GM12878 (cell line): ENCODE measurements around the gene SIX3. TPM values are rescaled to one million over a fixed set of nuclear protein-coding genes. Genes with fewer than 3 reads are reported as not detected.

Source experiments
- ATAC-seq: fragments of 200-7000 bp; cut with Tn5 transposase; 3 replicates; pipeline ENCODE4 v1.9.1; 2020; ENCODE audit warnings: mild to moderate bottlenecking, moderate library complexity
- BruUV-seq: library from RNA; stranded (reverse); fragments of 400-500 nt; replicated peaks from 2 replicates; lab custom pipeline; 2021; lab: Mats Ljungman, UMichigan
- CTCF ChIA-PET: fragments of 300-600 bp; sonication (Branson Sonifier 250); formaldehyde crosslinking; extraction: SDS; loops from one replicate; lab custom pipeline; 2021; ENCODE audit warnings: inconsistent platforms; lab: Yijun Ruan, JAX
- POLR2A ChIA-PET: fragments of 350-600 bp; formaldehyde crosslinking; extraction: SDS; loops from one replicate; lab custom pipeline; 2021; ENCODE audit warnings: inconsistent platforms; lab: Charles Lee
- RAD21 ChIA-PET: fragments of 300-600 bp; sonication (Branson Sonifier 250); formaldehyde crosslinking; loops from one replicate; lab custom pipeline; 2023; ENCODE audit warnings: antibody characterized with exemption; ENCODE audit not compliant: unreplicated experiment; lab: Charles Lee
- SMC1A ChIA-PET: fragments of 300-600 bp; sonication (Branson Sonifier 250); formaldehyde crosslinking; loops from one replicate; lab custom pipeline; 2023; ENCODE audit not compliant: unreplicated experiment, uncharacterized antibody; lab: Charles Lee
- DNase-seq: peaks from one replicate; pipeline ENCODE4 v3.0.0-alpha.2; 2011; ENCODE audit warnings: low read depth, low spot score
- FAIRE-seq: peaks from 3 replicates; lab custom pipeline; 2011; peaks lifted over from hg19 to GRCh38; lab: Jason Lieb, UNC
- H2AFZ ChIP-seq: 2 replicates; pipeline ENCODE4 v1.6.0; 2011; ENCODE audit warnings: low read depth, low read length, control low read depth; ENCODE audit not compliant: control insufficient read depth
- H3K27ac ChIP-seq: 2 replicates; pipeline ENCODE4 v1.5.1; 2011; ENCODE audit warnings: control low read depth; ENCODE audit not compliant: control insufficient read depth, insufficient read depth
- H3K27me3 ChIP-seq, 2 experiments: replicated peaks in 1 of 2; 2 replicates each; pipeline versions ENCODE4 v1.6.0 to v1.6.1; 2011; ENCODE audit warnings: low read length in 1 of 2; ENCODE audit not compliant: control insufficient read depth in 2 of 2, insufficient read depth in 2 of 2
- H3K36me3 ChIP-seq, 2 experiments: 2 replicates each; pipeline ENCODE4 v1.5.1; 2011; ENCODE audit warnings: low read length in 1 of 2; ENCODE audit not compliant: control insufficient read depth in 2 of 2, insufficient read depth in 2 of 2
- H3K4me1 ChIP-seq: 2 replicates; pipeline ENCODE4 v1.6.1; 2011; ENCODE audit warnings: mild to moderate bottlenecking, low read length, moderate library complexity, mixed read lengths; ENCODE audit not compliant: control insufficient read depth, insufficient read depth
- H3K4me2 ChIP-seq: 2 replicates; pipeline ENCODE4 v1.6.0; 2011; ENCODE audit warnings: control low read depth; ENCODE audit not compliant: control insufficient read depth, insufficient read depth
- H3K4me3 ChIP-seq: fragments of 200-600 bp; sonication (generic); 2 replicates; pipeline ENCODE4 v1.5.1; 2016
- H3K79me2 ChIP-seq: 2 replicates; pipeline ENCODE4 v1.6.0; 2011; ENCODE audit warnings: low read length; ENCODE audit not compliant: control insufficient read depth, insufficient read depth
- H3K9ac ChIP-seq: 2 replicates; pipeline ENCODE4 v1.8.0; 2011; ENCODE audit warnings: low read length, control low read depth, mixed read lengths; ENCODE audit not compliant: control insufficient read depth, insufficient read depth
- H3K9me3 ChIP-seq: replicated peaks from 3 replicates; pipeline ENCODE4 v1.5.1; 2011; ENCODE audit warnings: mild to moderate bottlenecking, low read length; ENCODE audit not compliant: control insufficient read depth, insufficient read depth
- H4K20me1 ChIP-seq: 2 replicates; pipeline ENCODE4 v1.6.0; 2011; ENCODE audit not compliant: control insufficient read depth, insufficient read depth
- BMI1 ChIP-seq: fragments of 450-650 bp; IDR thresholded peaks from 2 replicates; pipeline ENCODE4 v1.6.1; 2016; ENCODE audit warnings: mild to moderate bottlenecking, moderate library complexity, borderline replicate concordance
- CREM ChIP-seq: IDR thresholded peaks from 2 replicates; pipeline ENCODE4 v1.6.1; 2014; ENCODE audit warnings: antibody characterized with exemption, low read depth
- EP300 ChIP-seq, 2 experiments: fragments of 150-350 bp in 1 of 2; IDR thresholded peaks; 2 replicates each; pipeline ENCODE4 v1.6.1; 2011 to 2012; ENCODE audit warnings: low read depth in 2 of 2, low read length in 2 of 2, borderline replicate concordance in 1 of 2, improper control_type of control experiment in 1 of 2, inconsistent platforms in 1 of 2; ENCODE audit not compliant: control insufficient read depth in 1 of 2
- GATAD2B ChIP-seq: fragments of 450-650 bp; conservative IDR thresholded peaks from 2 replicates; pipeline ENCODE4 v1.6.1; 2017; ENCODE audit warnings: low read depth, mild to moderate bottlenecking, moderate library complexity
- JUND ChIP-seq: IDR thresholded peaks from 2 replicates; pipeline ENCODE4 v1.6.1; 2012; ENCODE audit warnings: low read depth, mild to moderate bottlenecking, low read length, improper control_type of control experiment, moderate library complexity
- MYB ChIP-seq: fragments of 150-350 bp; IDR thresholded peaks from 2 replicates; pipeline ENCODE4 v1.6.1; 2014; ENCODE audit warnings: mild to moderate bottlenecking, low read depth, low read length, borderline replicate concordance
- NR2C2 ChIP-seq: IDR thresholded peaks from 2 replicates; pipeline ENCODE4 v1.6.1; 2011; ENCODE audit warnings: borderline replicate concordance, low read depth; ENCODE audit not compliant: control insufficient read depth, insufficient read length
- NRF1 ChIP-seq: conservative IDR thresholded peaks from 2 replicates; pipeline ENCODE4 v1.6.1; 2011; ENCODE audit warnings: mild to moderate bottlenecking, low read depth, low read length, improper control_type of control experiment
- POLR2A ChIP-seq: IDR thresholded peaks from 2 replicates; pipeline ENCODE4 v1.6.1; 2011; ENCODE audit warnings: low read depth, mild to moderate bottlenecking, low read length
- POLR2AphosphoS2 ChIP-seq: IDR thresholded peaks from 2 replicates; pipeline ENCODE4 v1.6.1; 2011; ENCODE audit warnings: low read depth, mild to moderate bottlenecking, low read length, improper control_type of control experiment, moderate library complexity
- POLR2AphosphoS5 ChIP-seq: IDR thresholded peaks from 2 replicates; pipeline ENCODE4 v1.6.1; 2011; ENCODE audit warnings: mild to moderate bottlenecking, low read length, inconsistent platforms
- POU2F2 ChIP-seq: IDR thresholded peaks from 3 replicates; pipeline ENCODE4 v1.6.1; 2011; ENCODE audit warnings: low read depth, mild to moderate bottlenecking, low read length, borderline replicate concordance
- SRF ChIP-seq, 2 experiments: IDR thresholded peaks; 2 replicates each; pipeline ENCODE4 v1.6.1; 2011; ENCODE audit warnings: low read depth in 2 of 2, low read length in 2 of 2, mild to moderate bottlenecking in 1 of 2, moderate library complexity in 1 of 2
- SUPT20H ChIP-seq: IDR thresholded peaks from 2 replicates; pipeline ENCODE4 v1.6.1; 2011; ENCODE audit warnings: low read depth, mild to moderate bottlenecking, low read length, moderate library complexity, borderline replicate concordance; ENCODE audit not compliant: control insufficient read depth
- SUZ12 ChIP-seq: fragments of 200-600 bp; sonication (generic); IDR thresholded peaks from one replicate; pipeline ENCODE4 v1.6.1; 2018; ENCODE audit warnings: antibody characterized with exemption, mild to moderate bottlenecking; ENCODE audit not compliant: unreplicated experiment
- TAF1 ChIP-seq: IDR thresholded peaks from 2 replicates; pipeline ENCODE4 v1.6.1; 2011; ENCODE audit warnings: mild to moderate bottlenecking, low read depth, low read length, borderline replicate concordance
- TARDBP ChIP-seq: IDR thresholded peaks from 2 replicates; pipeline ENCODE4 v1.6.1; 2016; ENCODE audit warnings: borderline replicate concordance
- ZNF24 ChIP-seq: fragments of 450-650 bp; IDR thresholded peaks from 2 replicates; pipeline ENCODE4 v1.6.1; 2017; ENCODE audit warnings: antibody characterized with exemption, mild to moderate bottlenecking
- ZZZ3 ChIP-seq: IDR thresholded peaks from 2 replicates; pipeline ENCODE4 v1.6.1; 2011; ENCODE audit warnings: low read depth; ENCODE audit not compliant: control insufficient read depth, insufficient read length
- WGBS: methylation state at CpG from one replicate; pipeline ENCODE4 v1.1.6; 2016; ENCODE audit warnings: low lambda C conversion rate; ENCODE audit not compliant: insufficient replicate concordance, insufficient coverage; ENCODE audit errors: missing lambda C conversion rate; 5-methylcytosine and 5-hydroxymethylcytosine counted together
- in situ Hi-C: fragments of 300-500 bp; cut with MboI; formaldehyde crosslinking; loops from 9 replicates; pipeline ENCODE4 v1.14.3; 2018; ENCODE audit warnings: mixed read lengths
- intact Hi-C: fragments of 100-400 bp; cut with micrococcal nuclease; formaldehyde crosslinking; loops from one replicate; pipeline ENCODE4 v1.14.2; 2022; ENCODE audit not compliant: unreplicated experiment
- polyA plus RNA-seq, 11 experiments: library from polyadenylated mRNA; depleted of rRNA in 4 of 11; unstranded in 6 of 11; stranded (reverse) in 5 of 11; fragments of >200 nt; fragmentation: Nextera tagmentation in 4 of 11; fragmentation: Illumina TruSeq in 1 of 11; extraction: Ambion mirVana in 4 of 11; extraction: Trizol in 1 of 11; gene quantifications; 1 replicate in 1 of 11; 2 replicates in 10 of 11; pipeline versions ENCODE4 v1.2.1 to v1.2.3, GENCODE V29; 2011 to 2016; ENCODE audit warnings: inconsistent platforms in 2 of 11, missing spikeins in 2 of 11, low read depth in 1 of 11
- total RNA-seq, 4 experiments: library from RNA; depleted of rRNA in 3 of 4; stranded (reverse); fragments of >200 nt in 3 of 4; fragmentation: Illumina TruSeq in 1 of 4; extraction: Trizol in 1 of 4; gene quantifications; 2 replicates each; pipeline versions ENCODE4 v1.2.1 to v1.2.3, GENCODE V29; 2013 to 2021
- TF ChIP-seq, protein P1 (sequence below): IDR thresholded peaks from 2 replicates; pipeline ENCODE4 v1.6.1; 2012; ENCODE audit warnings: mild to moderate bottlenecking, low read depth, low read length

The SIX3 gene
- total and polyA plus RNA-seq, 10 of the 15 experiments (the other 5 are each of a cell fraction or from before 2014, with no cell fraction given), result 0.05 to 0.42 (median 0.13) TPM; not detected in 4

GRCh38 chr2:44947028-44947375 lies 5.5 kb downstream of the SIX3 start:
- H3K4me3 ChIP-seq, result no peak overlapping the region
- POLR2A ChIA-PET, result interaction anchor here (0.6 kb wide), 1 partner anchor 23 kb away, joined by 3 read pairs; no protein-coding TSS in a partner anchor
- ATAC-seq, result no peak

More at GRCh38 chr2:44947028-44947375, 5.5 kb downstream of the SIX3 start:
- H4K20me1 ChIP-seq, result no peaks in the 10 kb centered on the region
- no peak overlapping the region for H3K9ac ChIP-seq
- intact Hi-C loops, result no loop called here
- WGBS, result 15% methylated on average over 5 of the region's 5 CpGs
- H3K36me3 ChIP-seq, result no peaks in the 10 kb centered on the region
- ChIA-PET RAD21 (no interaction called here), SMC1A (interaction anchor here (1.1 kb wide), 1 partner anchor 469 kb away, joined by 3 read pairs; no protein-coding TSS in a partner anchor), CTCF (interaction anchor here (1.8 to 2.1 kb wide), 2 partner anchors 9 to 468 kb away, joined by 6 to 8 read pairs; no protein-coding TSS in a partner anchor)
- H3K4me1 ChIP-seq, result peaks cover 9% of the 10 kb centered on the region
- no peak overlapping the region for H3K27ac ChIP-seq
- H2AFZ ChIP-seq, result no peak overlapping the region
- H3K4me2 ChIP-seq, result no peak overlapping the region
- H3K9me3 ChIP-seq, result peaks cover 2% of the 10 kb centered on the region; the same call in 1 of the 3 replicates
- DNase-seq (no peak), FAIRE-seq (no peak)
- H3K79me2 ChIP-seq, result no peaks in the 10 kb centered on the region
- no peak for TF ChIP-seq NRF1
- TF ChIP-seq TARDBP, result no peak
- TF ChIP-seq POLR2AphosphoS2, result no peak
- TF ChIP-seq TAF1, result no peak
- no peak for TF ChIP-seq SUZ12
- no peak for TF ChIP-seq POLR2AphosphoS5
- TF ChIP-seq BMI1, result no peak
- no peak for TF ChIP-seq MYB
- TF ChIP-seq POLR2A, result no peak
- no peak for TF ChIP-seq ZZZ3
- no peak for TF ChIP-seq ZNF24
- no peak for TF ChIP-seq POU2F2
- TF ChIP-seq, protein P1, sequence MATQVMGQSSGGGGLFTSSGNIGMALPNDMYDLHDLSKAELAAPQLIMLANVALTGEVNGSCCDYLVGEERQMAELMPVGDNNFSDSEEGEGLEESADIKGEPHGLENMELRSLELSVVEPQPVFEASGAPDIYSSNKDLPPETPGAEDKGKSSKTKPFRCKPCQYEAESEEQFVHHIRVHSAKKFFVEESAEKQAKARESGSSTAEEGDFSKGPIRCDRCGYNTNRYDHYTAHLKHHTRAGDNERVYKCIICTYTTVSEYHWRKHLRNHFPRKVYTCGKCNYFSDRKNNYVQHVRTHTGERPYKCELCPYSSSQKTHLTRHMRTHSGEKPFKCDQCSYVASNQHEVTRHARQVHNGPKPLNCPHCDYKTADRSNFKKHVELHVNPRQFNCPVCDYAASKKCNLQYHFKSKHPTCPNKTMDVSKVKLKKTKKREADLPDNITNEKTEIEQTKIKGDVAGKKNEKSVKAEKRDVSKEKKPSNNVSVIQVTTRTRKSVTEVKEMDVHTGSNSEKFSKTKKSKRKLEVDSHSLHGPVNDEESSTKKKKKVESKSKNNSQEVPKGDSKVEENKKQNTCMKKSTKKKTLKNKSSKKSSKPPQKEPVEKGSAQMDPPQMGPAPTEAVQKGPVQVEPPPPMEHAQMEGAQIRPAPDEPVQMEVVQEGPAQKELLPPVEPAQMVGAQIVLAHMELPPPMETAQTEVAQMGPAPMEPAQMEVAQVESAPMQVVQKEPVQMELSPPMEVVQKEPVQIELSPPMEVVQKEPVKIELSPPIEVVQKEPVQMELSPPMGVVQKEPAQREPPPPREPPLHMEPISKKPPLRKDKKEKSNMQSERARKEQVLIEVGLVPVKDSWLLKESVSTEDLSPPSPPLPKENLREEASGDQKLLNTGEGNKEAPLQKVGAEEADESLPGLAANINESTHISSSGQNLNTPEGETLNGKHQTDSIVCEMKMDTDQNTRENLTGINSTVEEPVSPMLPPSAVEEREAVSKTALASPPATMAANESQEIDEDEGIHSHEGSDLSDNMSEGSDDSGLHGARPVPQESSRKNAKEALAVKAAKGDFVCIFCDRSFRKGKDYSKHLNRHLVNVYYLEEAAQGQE, result no peak
- TF ChIP-seq EP300 (IDR thresholded peaks at IDR 0.05; ENCODE audit: borderline replicate concordance in 1 of 2, control insufficient read depth in 1 of 2, low read depth in 2 of 2, low read length in 2 of 2), result no peak
- no peak for TF ChIP-seq CREM
- no peak for TF ChIP-seq JUND
- no peak for TF ChIP-seq GATAD2B
- TF ChIP-seq SRF (IDR thresholded peaks at IDR 0.05; ENCODE audit: low read depth in 2 of 2, low read length in 2 of 2), result no peak
- TF ChIP-seq SUPT20H, result no peak
- TF ChIP-seq NR2C2, result no peak
- in situ Hi-C loops, result loop anchor here (5.0 kb wide), 1 partner anchor 555 kb away; no protein-coding TSS in a partner anchor
- no TSS peak for BruUV-seq
- H3K27me3 ChIP-seq, result peaks cover 4 to 21% of the 10 kb centered on the region in 2 experiments
